GM18502 (cell line): ENCODE data around the gene LGALS7B.
"Not testable (repeated sequence)": the region's sequence is repeated elsewhere in the genome, so short reads cannot be mapped to it uniquely, and the experiment has no call there.

Experiments used
- ATAC-seq: cut with Tn5 transposase; IDR thresholded peaks from one replicate; pipeline ENCODE4 v1.9.1; 2021; ENCODE audit warnings: mild to moderate bottlenecking; ENCODE audit not compliant: unreplicated experiment, poor library complexity

The LGALS7B gene

DNA sequence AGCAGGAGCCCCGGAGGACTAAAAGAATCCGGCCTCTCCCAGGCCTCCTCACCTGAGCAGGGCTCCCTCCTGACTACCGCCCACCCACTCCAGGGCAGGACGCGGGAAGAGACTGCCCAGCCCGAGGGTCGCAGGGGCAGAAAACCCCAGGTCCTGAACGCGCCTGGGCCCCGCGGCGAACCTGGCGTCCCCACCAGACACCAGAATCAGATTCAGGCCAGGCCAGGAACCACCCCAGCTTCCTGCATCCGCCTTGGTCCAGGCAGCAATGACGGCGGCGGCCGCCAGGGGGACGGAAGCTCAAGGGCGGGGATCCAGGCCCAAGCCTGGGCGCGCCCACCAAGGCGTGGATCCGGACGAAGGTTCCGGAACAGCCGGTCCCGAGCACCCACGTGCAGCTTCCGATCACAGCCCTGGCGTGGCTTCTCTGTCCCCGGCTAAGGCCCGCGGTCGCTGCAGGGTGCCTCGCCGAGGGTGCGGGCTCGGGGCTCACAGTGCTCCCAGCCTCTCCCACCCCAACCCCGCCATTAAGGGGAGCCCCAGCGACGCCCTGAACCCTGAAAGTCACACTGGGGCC lies 19.3 kb upstream of the LGALS7B start:
- ATAC-seq = no peak

DNA sequence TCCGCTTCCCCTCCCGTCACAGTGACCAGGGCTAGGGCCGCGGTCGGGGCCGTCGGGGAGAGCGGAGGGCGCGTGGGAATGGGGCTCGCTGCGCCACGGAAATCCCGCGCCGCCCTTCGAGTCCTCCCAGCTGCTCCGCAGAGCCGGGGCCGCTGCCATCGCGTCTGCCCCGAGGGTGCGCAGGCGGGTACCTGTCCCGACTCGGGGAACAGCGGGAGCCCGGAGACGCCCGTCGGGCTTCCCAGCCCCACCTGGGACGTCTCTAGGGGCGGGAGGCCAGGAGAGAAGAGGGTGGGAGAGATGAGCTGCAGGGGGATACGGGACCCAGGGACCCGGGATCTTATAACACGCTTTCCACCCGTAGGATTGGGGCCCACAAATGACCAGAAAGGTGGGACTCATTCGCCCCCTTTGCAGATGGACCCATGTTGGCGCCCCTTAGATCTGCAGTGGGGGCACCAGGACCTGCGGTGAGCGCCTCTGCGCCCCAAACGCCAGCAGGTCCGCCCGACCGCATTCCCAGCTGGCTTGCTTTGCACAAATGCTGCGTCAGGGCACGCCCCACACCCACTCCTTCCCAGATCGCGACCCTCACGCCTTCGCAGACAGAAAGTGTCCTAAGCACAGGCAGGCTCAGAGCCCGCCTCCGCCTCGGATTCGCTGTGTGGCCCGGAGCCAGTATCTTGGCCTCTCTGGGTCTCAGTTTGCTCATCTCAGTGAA lies 18.6 kb upstream of the LGALS7B start:
- ATAC-seq = not testable (repeated sequence)

GRCh38 chr19:38770949-38771275 lies 18.1 kb upstream of the LGALS7B start:
- not testable (repeated sequence) for ATAC-seq

DNA sequence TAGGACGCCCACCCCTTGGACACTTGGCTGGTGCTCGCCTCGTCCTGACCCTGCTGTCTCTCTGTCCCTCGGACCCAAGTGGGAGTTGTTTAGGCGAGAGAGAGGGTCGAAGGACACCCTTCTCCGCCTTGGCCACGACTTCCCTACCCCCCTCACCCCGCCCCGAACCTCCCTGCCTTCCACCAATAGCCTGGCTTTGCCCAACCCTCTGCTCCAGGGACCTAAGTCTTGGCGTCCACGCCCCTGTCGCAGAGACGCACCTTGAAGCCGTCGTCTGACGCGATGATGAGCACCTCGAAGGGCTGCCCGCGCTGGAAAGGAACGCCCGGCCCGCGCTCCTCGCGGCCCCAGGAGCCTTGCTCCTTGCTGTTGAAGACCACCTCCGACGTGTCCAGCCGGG lies 17.4 kb upstream of the LGALS7B start:
- ATAC-seq = not testable (repeated sequence)

DNA sequence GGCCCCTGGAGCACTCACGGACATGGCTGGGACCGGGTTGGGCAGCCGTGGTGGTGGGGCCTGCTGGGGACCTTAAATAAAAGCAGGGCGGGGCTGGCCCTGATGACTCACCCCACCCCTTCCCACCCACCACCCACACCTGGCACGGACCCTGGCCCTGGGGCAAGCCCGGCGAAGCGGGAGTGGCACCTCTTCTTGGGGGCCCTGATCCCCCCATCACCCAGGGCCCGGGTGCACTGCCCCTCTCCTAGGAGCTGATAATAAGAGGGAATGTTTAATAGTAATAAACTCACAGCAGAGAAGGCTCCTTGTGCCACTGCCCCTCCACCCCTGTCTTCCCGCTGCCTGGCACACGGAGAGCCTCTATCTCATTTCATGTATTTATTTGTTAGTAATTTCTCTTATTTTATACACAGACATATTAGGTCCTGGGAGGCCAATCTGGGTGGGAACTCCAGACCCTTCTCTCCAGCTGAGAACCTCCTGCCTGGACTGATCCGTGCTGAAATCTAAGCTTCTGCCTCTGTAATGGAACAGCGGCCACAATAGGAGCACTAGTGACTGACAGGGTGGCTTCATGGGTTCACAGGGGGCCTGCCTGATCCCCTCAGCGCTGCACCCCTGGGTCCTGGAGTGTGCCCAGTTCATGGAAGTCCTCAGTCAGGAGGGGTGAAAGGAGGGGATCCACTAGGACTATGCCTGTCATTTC lies 15.4 kb upstream of the LGALS7B start, which contains the start of gene LGALS7:
Gene LGALS7 (minus strand): TSS at position 49 of the 709 bp plus-strand sequence. CDS start 25 bp downstream, at position 24.
- no peak for ATAC-seq

GRCh38 chr19:38774181-38774950 lies 14.6 kb upstream of the LGALS7B start:
- no peak for ATAC-seq

DNA sequence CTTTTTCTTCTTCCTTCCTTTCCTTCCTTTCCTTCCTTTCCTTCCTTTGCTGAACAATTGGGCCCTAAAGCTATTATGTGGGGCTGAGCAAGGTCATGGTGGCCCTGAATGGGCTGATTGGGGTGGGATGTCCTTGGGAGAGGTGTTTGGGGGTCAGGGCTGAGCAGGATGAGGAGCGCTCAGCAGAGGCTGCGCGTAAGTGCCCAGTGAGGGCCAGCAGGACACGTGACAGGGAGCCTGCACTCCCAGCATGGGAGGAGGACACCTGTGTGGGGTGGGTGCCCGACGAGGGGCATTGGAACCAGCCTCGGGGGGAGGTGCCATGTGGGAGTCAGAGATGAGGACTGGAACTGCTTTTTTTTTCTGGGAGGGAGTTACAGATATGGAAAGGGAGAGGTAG lies 10.3 kb upstream of the LGALS7B start:
- ATAC-seq = no peak

- ATAC-seq = no peak
Measured at GRCh38 chr19:38780443-38780842, 8.6 kb upstream of the LGALS7B start.

- ATAC-seq = no peak
Measured at GRCh38 chr19:38781058-38781457, 7.9 kb upstream of the LGALS7B start.

DNA sequence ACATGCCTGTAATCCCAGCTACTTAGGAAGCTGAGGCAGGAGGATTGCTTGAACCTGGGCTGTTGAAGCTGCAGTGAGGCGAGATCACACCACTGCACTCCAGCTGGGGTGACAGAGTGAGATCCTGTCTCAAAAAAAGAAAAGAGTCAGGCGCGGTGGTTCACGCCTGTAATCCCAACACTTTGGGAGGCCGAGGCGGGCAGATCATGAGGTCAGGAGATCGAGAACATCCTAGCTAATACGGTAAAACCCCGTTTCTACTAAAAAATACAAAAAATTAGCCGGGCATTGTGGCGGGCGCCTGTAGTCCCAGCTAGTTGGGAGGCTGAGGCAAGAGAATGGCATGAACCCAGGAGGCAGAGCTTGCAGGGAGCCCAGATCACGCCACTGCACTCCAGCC lies 6.8 kb upstream of the LGALS7B start:
- ATAC-seq = not testable (repeated sequence)

GRCh38 chr19:38784224-38784623 lies 4.8 kb upstream of the LGALS7B start:
- no peak for ATAC-seq

- ATAC-seq = no peak
Measured at GRCh38 chr19:38785187-38785699, 3.8 kb upstream of the LGALS7B start.

- not testable (repeated sequence) for ATAC-seq
Measured at GRCh38 chr19:38786061-38786460, 2.9 kb upstream of the LGALS7B start.

DNA sequence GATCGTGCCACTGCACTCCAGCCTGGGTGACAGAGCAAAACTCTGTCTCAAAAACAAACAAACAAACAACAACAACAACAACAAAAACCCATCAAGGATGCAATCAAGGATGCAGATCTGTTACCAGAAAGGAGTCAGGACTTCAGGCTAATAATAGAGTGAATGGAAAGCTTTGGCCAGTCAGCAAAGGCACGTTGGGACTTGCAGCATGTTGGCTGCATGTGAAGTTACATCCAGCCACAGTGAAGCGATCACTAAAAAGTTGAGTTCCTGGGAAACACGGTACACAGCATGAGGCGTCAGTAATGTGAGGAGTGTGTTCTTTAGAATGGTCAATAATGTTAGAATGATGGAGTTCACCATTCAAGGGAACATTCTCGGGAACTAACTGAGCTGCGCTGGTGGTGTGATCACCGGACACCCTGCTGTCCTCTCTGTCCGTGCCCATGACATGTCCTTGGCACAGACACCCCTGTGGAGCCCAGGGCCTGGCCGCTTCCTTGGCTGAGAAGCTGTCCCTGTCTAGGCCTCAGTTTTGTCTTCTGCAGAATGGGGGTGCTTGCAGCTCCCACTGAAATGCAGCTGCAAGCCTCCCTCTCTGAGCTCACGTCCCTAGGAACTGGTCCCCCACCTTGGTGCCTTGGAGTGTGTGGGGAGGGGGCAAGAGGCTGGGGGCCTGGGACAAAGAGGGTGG lies 2.3 kb upstream of the LGALS7B start:
- no peak for ATAC-seq

- ATAC-seq = not testable (repeated sequence)
Measured at GRCh38 chr19:38790507-38791403, 1.8 kb downstream of the LGALS7B start.

- ATAC-seq = peak; percentile 56
Measured at GRCh38 chr19:38791451-38792064, 2.6 kb downstream of the LGALS7B start.

DNA sequence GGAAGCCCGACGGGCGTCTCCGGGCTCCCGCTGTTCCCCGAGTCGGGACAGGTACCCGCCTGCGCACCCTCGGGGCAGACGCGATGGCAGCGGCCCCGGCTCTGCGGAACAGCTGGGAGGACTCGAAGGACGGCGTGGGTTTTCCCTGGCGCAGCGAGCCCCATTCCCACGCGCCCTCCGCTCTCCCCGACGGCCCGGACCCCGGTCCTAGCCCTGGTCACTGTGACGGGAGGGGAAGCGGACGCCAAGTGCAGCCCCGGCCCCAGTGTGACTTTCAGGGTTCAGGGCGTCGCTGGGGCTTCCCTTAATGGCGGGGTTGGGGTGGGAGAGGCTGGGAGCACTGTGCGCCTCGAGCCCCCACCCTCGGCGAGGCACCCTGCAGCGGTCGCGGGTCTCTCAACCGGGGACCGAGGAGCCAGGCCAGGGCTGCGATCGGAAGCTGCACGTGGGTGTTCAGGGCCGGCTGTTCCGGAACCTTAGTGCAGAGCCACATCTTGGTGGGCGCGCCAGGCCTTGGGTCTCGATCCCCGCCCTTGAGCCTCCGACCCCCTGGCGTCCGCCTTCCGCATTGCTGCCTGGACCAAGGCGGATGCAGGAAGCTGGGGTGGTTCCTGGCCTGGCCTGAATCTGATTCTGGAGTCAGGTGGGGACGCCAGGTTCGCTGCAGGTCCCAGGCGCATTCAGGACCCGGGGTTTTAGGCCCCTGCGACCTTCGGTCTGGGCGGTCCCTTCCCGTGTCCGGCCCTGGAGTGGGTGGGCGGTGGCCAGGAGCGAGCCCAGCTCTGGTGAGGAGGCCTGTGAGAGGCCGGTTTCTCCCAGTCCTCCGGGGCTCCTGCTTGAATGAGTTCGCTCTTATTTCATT lies 3.5 kb downstream of the LGALS7B start:
- no peak for ATAC-seq

DNA sequence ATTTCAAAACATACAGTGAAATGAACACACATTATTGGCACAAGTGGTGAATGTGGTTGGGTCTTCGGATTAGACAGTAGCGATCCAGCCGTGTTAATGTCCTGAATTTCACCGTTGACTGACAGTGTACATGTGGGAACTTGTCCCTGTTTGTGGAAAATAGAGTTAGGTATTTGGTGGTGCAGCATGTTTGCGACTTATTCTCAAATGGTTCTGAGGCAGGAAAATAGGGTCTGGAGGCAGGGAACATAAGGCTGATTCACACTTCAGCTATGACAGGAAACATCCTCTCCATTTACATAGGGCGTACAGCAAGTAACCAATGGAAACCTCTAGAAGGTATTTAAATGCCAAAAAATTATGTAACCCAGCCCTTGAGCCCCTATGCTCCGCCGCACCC lies 4.2 kb downstream of the LGALS7B start:
- ATAC-seq = no peak
